Mesodermal cell (in vitro differentiated cells): ENCODE results near the gene WEE1.
A peak's percentile ranks its signal among the peaks of the same experiment; 100 is the strongest.
"Not testable (repeated sequence)": the region's sequence is repeated elsewhere in the genome, so short reads cannot be mapped to it uniquely, and the experiment has no call there.

Source experiments
- H3K27ac ChIP-seq: 2 replicates; pipeline ENCODE4 v1.7.0; 2013; ENCODE audit warnings: mild to moderate bottlenecking, low read depth, low read length, moderate library complexity; ENCODE audit not compliant: severe bottlenecking
- H3K36me3 ChIP-seq: 2 replicates; pipeline ENCODE4 v1.7.1; 2013; ENCODE audit warnings: mild to moderate bottlenecking, low read length, moderate library complexity; ENCODE audit not compliant: control insufficient read depth, insufficient read depth
- H3K4me1 ChIP-seq: one replicate; pipeline ENCODE4 v1.7.1; 2013; ENCODE audit warnings: mild to moderate bottlenecking, low read length; ENCODE audit not compliant: insufficient read depth, control insufficient read depth, poor library complexity, severe bottlenecking
- H3K4me3 ChIP-seq: 2 replicates; pipeline ENCODE4 v1.7.0; 2013; ENCODE audit warnings: low read length, control low read depth, mild to moderate bottlenecking; ENCODE audit not compliant: insufficient read depth, poor library complexity, severe bottlenecking; ENCODE audit errors: extremely low read depth
- H3K9me3 ChIP-seq: 2 replicates; pipeline ENCODE4 v1.7.1; 2013; ENCODE audit warnings: mild to moderate bottlenecking, low read length, moderate library complexity; ENCODE audit not compliant: control insufficient read depth
- WGBS, 2 experiments: methylation state at CpG; one replicate each; pipeline ENCODE4 v1.1.5; 2013; ENCODE audit warnings: missing lambda C conversion rate in 2 of 2; ENCODE audit not compliant: insufficient coverage in 2 of 2; 5-methylcytosine and 5-hydroxymethylcytosine counted together

Gene WEE1

GRCh38 chr11:9613830-9614762, 40.6 kb downstream of the WEE1 start:
- Histone ChIP-seq H3K27ac (peak overlapping the region; percentile 98), H3K4me3 (peak overlapping the region; percentile 35), H3K4me1 (peaks cover 22% of the 10 kb centered on the region), H3K9me3 (peaks cover 4% of the 10 kb centered on the region), H3K36me3 (no peaks in the 10 kb centered on the region)
- 8 to 9% methylated on average over 36 to 38 of the region's 54 CpGs for WGBS, 2 experiments

GRCh38 chr11:9615031-9615451, 41.6 kb downstream of the WEE1 start:
- Histone ChIP-seq H3K27ac (no peak overlapping the region), H3K9me3 (no peaks in the 10 kb centered on the region), H3K4me3 (peak overlapping the region; percentile 35)

GRCh38 chr11:9616042-9616675, 42.7 kb downstream of the WEE1 start:
- H3K4me3 ChIP-seq, result no peak overlapping the region
- H3K4me1 ChIP-seq, result peaks cover 22% of the 10 kb centered on the region
- no peaks in the 10 kb centered on the region for H3K36me3 ChIP-seq
- no CpG with 5 or more reads among the region's 2 CpGs for WGBS, 2 experiments
- no peak overlapping the region for H3K27ac ChIP-seq
- no peaks in the 10 kb centered on the region for H3K9me3 ChIP-seq

More at GRCh38 chr11:9615031-9615451, 41.6 kb downstream of the WEE1 start:
- H3K4me1 ChIP-seq, result peaks cover 22% of the 10 kb centered on the region
- no peaks in the 10 kb centered on the region for H3K36me3 ChIP-seq
- 100% methylated on average over 1 to 2 of the region's 2 CpGs for WGBS, 2 experiments

- no peaks in the 10 kb centered on the region for H3K9me3 ChIP-seq
- no peaks in the 10 kb centered on the region for H3K36me3 ChIP-seq
- 96 to 100% methylated on average over 4 of the region's 4 CpGs for WGBS, 2 experiments
- no peak overlapping the region for H3K27ac ChIP-seq
- H3K4me3 ChIP-seq, result no peak overlapping the region
- H3K4me1 ChIP-seq, result peaks cover 22% of the 10 kb centered on the region
Measured at GRCh38 chr11:9616858-9617257, 43.4 kb downstream of the WEE1 start.

- H3K4me1 ChIP-seq, result peaks cover 20% of the 10 kb centered on the region
- H3K9me3 ChIP-seq, result no peaks in the 10 kb centered on the region
- no peaks in the 10 kb centered on the region for H3K36me3 ChIP-seq
- no peak overlapping the region for H3K27ac ChIP-seq
- H3K4me3 ChIP-seq, result no peak overlapping the region
- 91 to 96% methylated on average over 5 of the region's 5 CpGs for WGBS, 2 experiments
Measured at GRCh38 chr11:9617940-9618339, 44.5 kb downstream of the WEE1 start.

GRCh38 chr11:9619004-9619403, 45.5 kb downstream of the WEE1 start:
- 83 to 100% methylated on average over 1 of the region's 1 CpG for WGBS, 2 experiments
- Histone ChIP-seq H3K4me1 (peaks cover 20% of the 10 kb centered on the region), H3K4me3 (no peak overlapping the region), H3K36me3 (no peaks in the 10 kb centered on the region), H3K9me3 (no peaks in the 10 kb centered on the region), H3K27ac (no peak overlapping the region)

- peaks cover 12% of the 10 kb centered on the region for H3K4me1 ChIP-seq
- H3K27ac ChIP-seq, result no peak overlapping the region
- no peaks in the 10 kb centered on the region for H3K36me3 ChIP-seq
- no peak overlapping the region for H3K4me3 ChIP-seq
- H3K9me3 ChIP-seq, result no peaks in the 10 kb centered on the region
Measured at GRCh38 chr11:9619971-9620370, 46.5 kb downstream of the WEE1 start.

GRCh38 chr11:9622353-9622752, 48.9 kb downstream of the WEE1 start:
- peaks cover 16% of the 10 kb centered on the region for H3K4me1 ChIP-seq
- H3K4me3 ChIP-seq, H3K36me3 ChIP-seq, H3K9me3 ChIP-seq, H3K27ac ChIP-seq: not testable (repeated sequence)
- 70% methylated on average over 2 of the region's 7 CpGs; no CpG with 5 or more reads in 1 of the 2 experiments for WGBS, 2 experiments

GRCh38 chr11:9623053-9623452, 49.6 kb downstream of the WEE1 start:
- peaks cover 13% of the 10 kb centered on the region for H3K4me1 ChIP-seq
- H3K27ac ChIP-seq, H3K9me3 ChIP-seq, H3K4me3 ChIP-seq, H3K36me3 ChIP-seq: not testable (repeated sequence)
- WGBS, 2 experiments, result 88 to 95% methylated on average over 8 of the region's 23 CpGs

GRCh38 chr11:9624448-9624847, 51.0 kb downstream of the WEE1 start:
- no peaks in the 10 kb centered on the region for H3K9me3 ChIP-seq
- no peak overlapping the region for H3K27ac ChIP-seq
- H3K36me3 ChIP-seq, result no peaks in the 10 kb centered on the region

GRCh38 chr11:9625162-9625561, 51.7 kb downstream of the WEE1 start:
- Histone ChIP-seq H3K9me3 (no peaks in the 10 kb centered on the region), H3K4me1 (peaks cover 13% of the 10 kb centered on the region), H3K4me3 (no peak overlapping the region)

More at GRCh38 chr11:9624448-9624847, 51.0 kb downstream of the WEE1 start:
- H3K4me3 ChIP-seq, result no peak overlapping the region
- H3K4me1 ChIP-seq, result peaks cover 13% of the 10 kb centered on the region

More at GRCh38 chr11:9625162-9625561, 51.7 kb downstream of the WEE1 start:
- Histone ChIP-seq H3K36me3 (no peaks in the 10 kb centered on the region), H3K27ac (no peak overlapping the region)
- 82 to 87% methylated on average over 3 to 4 of the region's 6 CpGs for WGBS, 2 experiments
